GM10266 (cell line): Measurements from ENCODE around the gene CEACAM5.

Experiments
- DNase-seq: peaks from one replicate; pipeline ENCODE4 v3.0.0; 2012; ENCODE audit errors: extremely low spot score
- CTCF ChIP-seq: IDR thresholded peaks from 2 replicates; pipeline ENCODE4 v1.5.1; 2012; ENCODE audit warnings: mild to moderate bottlenecking, low read depth; ENCODE audit not compliant: control insufficient read depth, insufficient read depth; ENCODE audit errors: missing control alignments

CEACAM5 gene

GRCh38 chr19:41774515-41774980, 66.1 kb downstream of the CEACAM5 start:
- TF ChIP-seq CTCF, result no peak
- DNase-seq, result no peak

- no peak for TF ChIP-seq CTCF
These were observed 68.3 kb downstream of the CEACAM5 start for GRCh38 chr19:41776700-41777099.

More at GRCh38 chr19:41776700-41777099, 68.3 kb downstream of the CEACAM5 start:
- no peak for DNase-seq
